ENCODE data around the gene DYRK1A. TPM values are rescaled to one million over a fixed set of nuclear protein-coding genes. Genes with fewer than 3 reads are reported as not detected.
A peak's percentile ranks its signal among the peaks of the same experiment; 100 is the strongest.
"Not testable (repeated sequence)": the region's sequence is repeated elsewhere in the genome, so short reads cannot be mapped to it uniquely, and the experiment has no call there.

Gene DYRK1A
- total RNA-seq = 82.1 TPM

- peak; percentile 100 for DNase-seq
Measured at GRCh38 chr21:37366482-37367316, at the start of gene DYRK1A. Gene DYRK1A, plus strand, starts transcription at chr21:37366773. Its CDS starts 53,602 bp downstream, at chr21:37420375.

DNA sequence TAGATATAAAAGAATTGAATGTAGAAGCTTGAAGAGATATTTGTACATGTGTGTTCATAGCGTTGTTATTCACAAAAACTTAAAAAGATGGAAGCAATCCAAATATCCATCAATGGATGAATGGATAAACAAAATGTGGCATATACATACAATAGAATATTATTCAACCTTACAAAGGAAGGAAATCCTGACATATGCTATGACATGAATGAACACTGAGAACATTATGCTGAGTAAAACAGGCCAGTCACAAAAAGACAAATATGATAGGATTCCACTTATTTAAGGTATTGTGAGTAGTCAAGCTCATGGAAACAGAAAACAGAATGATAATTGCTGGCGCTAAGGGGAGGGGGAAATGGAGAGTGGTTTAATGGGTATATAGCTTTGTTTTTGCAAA, 47.0 kb upstream of the DYRK1A start:
- no peak for DNase-seq

- no peak for DNase-seq
Measured at GRCh38 chr21:37322084-37322483, 44.5 kb upstream of the DYRK1A start.

DNA sequence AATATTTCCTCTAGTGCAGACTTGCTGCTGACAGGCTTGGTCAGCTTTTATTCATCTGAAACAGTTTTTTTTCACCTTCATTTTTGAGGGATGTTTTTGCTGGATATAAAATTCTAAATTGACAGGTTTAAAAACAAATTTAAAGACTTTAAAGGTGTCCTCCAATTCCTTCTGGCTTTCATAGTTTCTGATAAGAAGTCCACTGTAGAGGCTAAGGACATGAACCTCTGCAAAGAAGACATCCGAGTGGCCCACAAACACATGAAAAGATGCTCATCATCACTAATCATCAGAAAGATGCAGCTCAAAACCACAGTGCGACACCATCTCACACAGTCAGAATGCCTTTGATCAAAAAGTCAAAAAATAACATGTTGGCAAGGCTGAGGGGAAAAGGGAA, 42.0 kb upstream of the DYRK1A start:
- no peak for DNase-seq

GRCh38 chr21:37328147-37328546, 38.4 kb upstream of the DYRK1A start:
- not testable (repeated sequence) for DNase-seq

- DNase-seq = no peak
Measured at GRCh38 chr21:37331411-37331810, 35.2 kb upstream of the DYRK1A start.

- no peak for DNase-seq
Measured at GRCh38 chr21:37335053-37335452, 31.5 kb upstream of the DYRK1A start.

DNA sequence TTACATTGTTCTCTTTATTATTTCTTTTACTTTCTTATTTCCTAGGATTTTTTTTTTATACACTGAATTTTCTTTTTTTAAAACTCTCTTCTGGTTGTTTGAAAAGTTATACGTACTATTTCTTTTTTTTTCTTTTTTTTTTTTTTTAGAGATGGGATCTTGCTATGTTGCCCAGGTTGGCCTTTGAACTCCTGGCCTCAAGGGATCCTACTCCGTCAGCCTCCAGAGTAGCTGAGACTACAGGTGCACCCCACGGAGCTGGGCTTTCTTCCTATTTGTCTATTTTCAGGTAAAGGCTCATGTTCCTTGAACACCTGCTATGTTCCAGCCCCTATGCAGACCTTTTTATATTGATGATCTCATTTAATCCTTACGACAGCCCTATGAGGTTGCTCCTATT, 29.4 kb upstream of the DYRK1A start:
- no peak for DNase-seq

- DNase-seq = no peak
Measured at GRCh38 chr21:37337831-37338230, 28.7 kb upstream of the DYRK1A start.

DNA sequence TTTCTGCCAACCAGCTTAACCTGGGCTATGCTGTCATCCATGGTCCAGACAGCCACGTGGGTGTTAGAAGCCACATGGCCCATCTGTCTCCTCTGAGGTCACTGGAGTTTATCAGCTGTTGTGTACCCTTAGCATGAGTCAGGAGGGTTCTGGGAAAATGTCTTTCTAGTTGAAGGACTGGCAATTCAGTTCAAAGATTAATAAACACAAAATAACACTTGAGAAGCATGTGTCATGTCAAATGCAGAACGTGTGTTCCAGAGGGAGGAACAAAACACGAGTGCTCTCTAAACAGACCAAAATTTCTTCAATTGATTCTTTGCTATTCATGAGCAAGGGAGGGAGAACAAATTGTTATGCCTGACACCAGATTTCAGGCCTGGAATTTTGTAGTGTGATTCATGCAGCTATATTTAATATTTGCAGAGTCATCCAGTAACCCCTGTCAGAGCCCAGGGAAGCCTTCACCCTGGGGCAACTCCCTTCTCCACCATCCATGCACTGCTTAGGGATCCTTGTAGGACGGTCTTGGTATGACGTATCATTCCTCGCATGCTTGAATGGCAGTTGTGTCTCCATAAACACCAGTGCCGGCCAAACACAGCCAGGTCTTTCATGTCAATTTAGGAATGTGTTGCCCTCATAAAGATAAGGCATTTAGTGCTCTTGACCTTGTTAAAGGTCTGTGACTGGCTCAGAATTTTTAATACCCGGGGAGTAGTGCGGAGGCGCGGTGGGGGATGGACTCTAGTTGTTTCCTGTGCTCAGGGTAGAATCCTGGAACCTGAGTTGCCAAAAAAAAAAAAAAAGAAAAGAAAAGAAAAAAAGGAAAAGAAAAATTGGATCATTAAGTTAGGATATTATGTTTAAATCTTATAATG, 27.7 kb upstream of the DYRK1A start:
- DNase-seq = no peak

- no peak for DNase-seq
Measured at GRCh38 chr21:37339552-37339939, 27.0 kb upstream of the DYRK1A start.

DNA sequence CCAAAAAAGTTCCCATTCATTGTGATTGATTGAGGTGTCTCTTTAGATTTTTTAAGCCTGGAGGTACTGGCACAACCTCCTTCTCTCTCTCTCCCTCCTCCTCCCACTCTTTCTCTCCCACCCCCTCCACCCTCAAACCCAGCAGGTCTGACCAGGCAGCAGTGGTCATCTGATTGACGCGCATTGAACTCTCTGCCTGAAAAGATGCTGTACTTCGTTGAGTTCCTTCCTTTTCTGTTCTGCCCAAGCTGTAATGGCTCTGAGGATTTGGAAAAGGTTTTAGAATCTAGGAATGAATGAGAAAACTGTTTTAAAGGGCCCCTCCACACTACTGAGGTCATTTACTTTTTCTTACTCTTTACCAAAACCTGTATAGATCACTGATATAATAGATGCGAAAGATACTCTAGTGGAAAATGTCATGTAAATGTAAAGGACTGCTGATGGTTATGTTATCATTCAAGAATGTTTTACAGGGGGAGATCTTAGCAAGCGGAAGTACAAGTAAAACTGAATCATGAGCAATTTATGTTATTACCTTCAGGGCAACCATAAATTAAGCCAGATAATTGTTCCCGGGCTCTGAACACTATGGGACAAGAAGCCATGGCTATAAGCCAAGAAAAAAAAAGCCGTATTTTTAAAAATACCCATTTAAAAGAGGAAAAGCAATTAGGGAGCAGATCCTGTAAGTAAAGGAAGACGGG, 25.2 kb upstream of the DYRK1A start:
- no peak for DNase-seq

DNA sequence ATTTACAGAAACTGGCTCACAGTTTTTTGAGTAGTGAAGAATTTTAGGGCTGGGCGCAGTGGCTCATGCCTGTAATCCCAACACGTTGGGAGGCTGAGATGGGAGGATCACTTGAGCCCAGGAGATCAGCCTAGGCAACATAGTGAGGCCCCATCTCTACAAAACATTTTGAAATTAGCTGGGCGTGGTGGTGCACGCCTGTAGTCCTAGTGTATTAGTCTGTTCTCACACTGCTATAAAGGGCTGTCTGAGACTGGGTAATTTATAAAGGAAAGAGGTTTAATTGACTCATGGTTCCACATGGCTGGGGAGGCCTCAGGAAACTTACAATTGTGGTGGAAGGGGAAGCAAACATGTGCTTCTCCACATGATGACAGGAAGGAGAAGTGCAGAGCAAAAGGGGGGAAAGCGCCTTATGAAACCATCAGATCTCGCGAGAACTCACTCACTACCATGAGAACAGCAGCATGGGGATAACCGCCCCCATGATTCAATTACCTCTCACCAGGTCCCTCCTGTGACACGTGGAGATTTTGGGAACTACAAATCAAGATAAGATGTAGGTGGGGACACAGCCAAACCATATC, 24.4 kb upstream of the DYRK1A start:
- no peak for DNase-seq

DNA sequence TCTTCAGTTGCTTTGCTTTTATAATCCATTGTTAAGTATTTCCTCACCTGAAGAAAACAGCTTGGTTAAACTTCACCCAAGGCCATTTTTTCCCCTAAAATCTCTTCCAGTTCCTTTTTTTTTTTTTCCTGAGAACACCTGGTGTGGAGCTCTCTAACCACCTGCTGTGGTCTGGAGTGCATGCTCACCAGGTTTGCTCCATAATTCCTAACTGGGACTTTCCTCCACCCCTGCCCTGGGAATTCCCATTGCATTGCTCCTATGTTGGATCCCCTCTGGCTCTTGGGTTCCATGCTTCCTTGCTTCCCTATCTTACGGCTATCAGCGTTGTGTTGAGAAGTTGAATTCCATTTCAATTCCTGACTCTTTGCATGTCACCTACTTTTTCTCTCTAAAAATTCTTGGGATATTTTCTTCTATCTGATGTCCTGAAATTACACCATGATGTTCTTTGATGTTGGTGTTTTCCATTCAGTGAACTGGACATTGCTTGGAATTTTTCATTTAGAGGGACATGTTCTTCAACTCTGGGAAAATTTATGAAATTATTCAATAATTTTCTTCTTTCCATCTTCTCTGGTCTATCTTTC, 19.6 kb upstream of the DYRK1A start:
- DNase-seq = no peak

DNA sequence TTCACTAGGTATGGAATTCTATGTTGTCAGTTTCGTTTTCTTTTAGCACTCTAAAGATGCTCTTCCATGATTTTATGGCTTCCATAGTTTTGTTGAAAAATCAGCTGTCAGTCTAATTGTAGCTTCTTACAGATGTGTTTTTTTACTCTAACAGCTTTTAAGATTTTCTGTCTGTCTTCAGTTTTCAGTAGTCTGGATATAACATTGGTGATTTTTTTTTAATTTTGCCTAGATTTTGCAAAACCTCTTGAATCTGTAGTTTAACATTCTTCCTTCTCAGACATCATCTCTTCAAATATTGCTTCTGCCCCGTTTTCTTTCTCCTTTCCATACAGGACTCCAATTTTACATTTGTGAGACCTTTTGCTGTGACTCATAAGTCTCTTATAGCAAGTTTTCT, 17.9 kb upstream of the DYRK1A start:
- no peak for DNase-seq

DNA sequence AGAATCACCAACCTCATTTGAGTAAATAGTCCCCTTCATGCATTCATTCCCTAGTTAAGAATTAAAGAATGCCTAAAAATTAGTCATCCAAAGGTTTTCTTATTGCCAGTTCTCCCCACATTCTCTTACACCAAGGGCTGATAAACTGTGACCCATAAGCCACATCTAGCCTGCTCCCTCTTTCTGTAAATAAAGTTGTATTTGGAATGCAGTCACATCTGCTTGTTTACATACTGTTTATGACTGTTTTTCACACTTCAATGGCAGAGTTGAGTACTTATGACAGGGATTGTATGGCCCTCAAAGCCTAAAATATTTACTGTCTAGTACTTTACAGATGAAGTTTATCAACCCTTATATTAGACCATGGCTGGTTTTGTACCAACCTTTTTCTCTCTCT, 16.1 kb upstream of the DYRK1A start:
- DNase-seq = no peak

GRCh38 chr21:37356706-37357105, 9.9 kb upstream of the DYRK1A start:
- DNase-seq = no peak

GRCh38 chr21:37357691-37358090, 8.9 kb upstream of the DYRK1A start:
- no peak for DNase-seq

GRCh38 chr21:37358397-37358796, 8.2 kb upstream of the DYRK1A start:
- no peak for DNase-seq

DNA sequence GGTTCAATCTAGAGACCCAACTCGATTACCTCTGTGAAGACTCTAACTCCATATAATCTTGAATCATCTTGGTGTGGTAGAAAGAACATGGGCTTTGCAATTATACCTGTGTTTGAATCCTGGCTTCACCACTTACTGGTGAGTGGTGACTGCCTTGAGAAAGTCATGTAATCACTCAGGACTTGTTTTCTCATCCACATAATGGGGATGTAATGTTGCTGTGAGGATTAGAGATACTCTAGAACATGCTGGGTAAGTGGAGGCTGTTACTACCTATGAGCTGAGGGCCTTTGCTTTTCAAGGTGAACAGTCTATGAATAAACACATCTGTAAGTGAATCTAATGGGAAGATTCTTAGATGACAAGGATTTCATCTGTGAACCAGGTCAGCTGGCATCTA, 2.6 kb upstream of the DYRK1A start:
- no peak for DNase-seq

DNA sequence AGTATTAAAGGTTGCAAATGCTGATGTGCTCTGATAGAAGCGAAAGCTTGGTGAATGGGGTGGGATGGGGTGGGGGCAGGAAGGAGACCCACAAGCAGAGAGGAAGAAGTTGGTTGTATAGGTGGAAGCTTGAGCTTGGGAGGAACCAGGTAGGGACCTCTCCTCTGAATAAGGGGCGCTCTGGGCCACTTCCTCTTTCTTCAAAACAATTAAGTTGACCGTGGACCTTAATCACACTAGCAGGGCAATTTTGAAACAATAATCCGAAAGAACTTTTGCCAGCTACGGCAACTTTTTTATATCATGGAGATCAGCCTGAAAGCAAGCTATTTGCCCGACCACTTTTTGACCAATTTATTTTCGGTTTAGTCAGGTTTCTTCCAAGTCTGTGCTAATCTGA, 1.9 kb upstream of the DYRK1A start:
- DNase-seq = no peak
